Spleen (tissue), 13 donors: ENCODE measurements around the gene C6orf47. TPM values are rescaled to one million over a fixed set of nuclear protein-coding genes. Genes with fewer than 3 reads are reported as not detected.
"Not testable (repeated sequence)": the region's sequence is repeated elsewhere in the genome, so short reads cannot be mapped to it uniquely, and the experiment has no call there.

Experiments
- DNase-seq: peaks from one replicate; pipeline ENCODE4 v3.0.0-alpha.2; 2020
- H3K27ac ChIP-seq, 8 donors: fragments of 200-600 bp; sonication (generic) in 7 of 8; 1 replicate in 4 of 8; 2 replicates in 4 of 8; pipeline versions ENCODE4 v1.5.0 to v1.8.0; 2016 to 2021; ENCODE audit warnings: inconsistent platforms in 4 of 8, mild to moderate bottlenecking in 4 of 8, moderate library complexity in 1 of 8
- H3K27me3 ChIP-seq, 7 donors: fragments of 200-600 bp; sonication (generic) in 6 of 7; replicated peaks in 1 of 7; 1 replicate in 4 of 7; 2 replicates in 3 of 7; pipeline versions ENCODE4 v1.5.0 to v1.8.0; 2016 to 2021; ENCODE audit warnings: inconsistent platforms in 3 of 7, mild to moderate bottlenecking in 1 of 7
- H3K36me3 ChIP-seq, 6 donors: fragments of 200-600 bp; sonication (generic) in 5 of 6; 1 replicate in 4 of 6; 2 replicates in 2 of 6; pipeline versions ENCODE4 v1.5.0 to v1.8.0; 2016 to 2021; ENCODE audit warnings: inconsistent platforms in 2 of 6
- H3K4me1 ChIP-seq, 6 donors: fragments of 200-600 bp; sonication (generic) in 5 of 6; 1 replicate in 3 of 6; 2 replicates in 3 of 6; pipeline versions ENCODE4 v1.5.0 to v1.8.0; 2016 to 2021; ENCODE audit warnings: inconsistent platforms in 3 of 6
- H3K4me3 ChIP-seq, 8 donors: fragments of 200-600 bp; sonication (generic) in 7 of 8; 1 replicate in 4 of 8; 2 replicates in 4 of 8; pipeline versions ENCODE4 v1.5.0 to v1.8.0; 2016 to 2021; ENCODE audit warnings: inconsistent platforms in 4 of 8, mild to moderate bottlenecking in 4 of 8, moderate library complexity in 2 of 8
- H3K9me3 ChIP-seq, 8 donors: fragments of 200-600 bp; sonication (generic) in 7 of 8; 1 replicate in 4 of 8; 2 replicates in 4 of 8; pipeline versions ENCODE4 v1.5.0 to v1.8.0; 2016 to 2021; ENCODE audit warnings: inconsistent platforms in 4 of 8
- CTCF ChIP-seq, 11 experiments: fragments of 200-600 bp in 7 of 11; fragments of 450-650 bp in 4 of 11; sonication (generic) in 4 of 11; IDR thresholded peaks in 8 of 11; conservative IDR thresholded peaks in 3 of 11; 1 replicate in 7 of 11; 2 replicates in 4 of 11; pipeline versions ENCODE4 v1.4.0 to v1.8.0; 2016 to 2021; ENCODE audit warnings: antibody characterized with exemption in 11 of 11, inconsistent platforms in 4 of 11, mild to moderate bottlenecking in 1 of 11
- POLR2A ChIP-seq, 3 donors: fragments of 450-650 bp; IDR thresholded peaks; one replicate each; pipeline ENCODE4 v1.5.1; 2017; ENCODE audit warnings: antibody characterized with exemption in 3 of 3, mild to moderate bottlenecking in 1 of 3
- POLR2AphosphoS5 ChIP-seq, 3 donors: sonication (generic); formaldehyde crosslinking; IDR thresholded peaks; one replicate each; pipeline ENCODE4 v1.5.1; 2017; ENCODE audit warnings: antibody characterized with exemption in 3 of 3
- WGBS, 5 donors: extraction: QIAGEN DNeasy Blood & Tissue Kit in 3 of 5; methylation state at CpG; one replicate each; pipeline versions ENCODE4 v1.1.5 to v1.1.7; 2013 to 2018; 5-methylcytosine and 5-hydroxymethylcytosine counted together
- intact Hi-C: fragments of 100-400 bp; cut with DNase I; formaldehyde crosslinking; loops from one replicate; pipeline ENCODE4 v1.15.0; 2023; ENCODE audit warnings: low total_unique reads
- long read RNA-seq, 2 donors: transcript quantifications; one replicate each; lab custom pipeline, GENCODE V29; 2026
- polyA plus RNA-seq, 3 donors: library from polyadenylated mRNA; stranded (reverse); fragments of 200-250 nt; gene quantifications; one replicate each; pipeline ENCODE4 v1.2.1, GENCODE V29; 2013
- total RNA-seq, 7 donors: library from RNA; depleted of rRNA in 3 of 7; stranded (reverse); fragments of >200 nt in 3 of 7; fragmentation: NEBNext Ultra II Directional in 4 of 7; extraction: Animal tissue kit (Norgen Biotek cat#: 25700) in 4 of 7; gene quantifications; one replicate each; pipeline versions ENCODE4 v1.1.0 to v1.2.1, GENCODE V29; 2016 to 2021
- donor health status: healthy with polysubstance abuse.
- donor health status: DM: no; HTN: no; CAD: no; lungs with moderate emphysema.
- donor health status: DM: no; HTN: no; CAD: no.
- donor health status: Bipolar disorder and iron deficiency.
- donor health status: healthy.
- donor health status: DM: no; HTN: no; CAD: no.
- donor health status: DM: yes; HTN: yes; CAD: no.

Gene C6orf47
- 10 to 100 TPM; 24.1 to 37.4 (median 28.6) TPM for total RNA-seq
- polyA plus RNA-seq: 10 to 100 TPM; 12.2 to 22.6 (median 13.4) TPM
- long read RNA-seq, donor 1, transcript C6orf47-202 (1 exons, 2,475 nt): major isoform, 18 of 18 reads
- long read RNA-seq, donor 1, partial matches to known transcripts: 0 of 18 reads
- long read RNA-seq, donor 1, other reads (novel, unspliced or antisense): 0 of 18 reads
- long read RNA-seq, donor 2, transcript C6orf47-202 (1 exons, 2,475 nt): major isoform, 20 of 20 reads
- long read RNA-seq, donor 2, partial matches to known transcripts: 0 of 20 reads
- long read RNA-seq, donor 2, other reads (novel, unspliced or antisense): 0 of 20 reads

- no peaks in the 10 kb centered on the region for H3K27me3 ChIP-seq
- TF ChIP-seq POLR2AphosphoS5 (IDR thresholded peaks at IDR 0.05) (peak; percentile 97), POLR2A (IDR thresholded peaks at IDR 0.05) (peak; percentile 48 to 87 (median 70)), CTCF (IDR thresholded peaks at IDR 0.05 in 8 of 11, conservative IDR thresholded peaks at IDR 0.05 in 3 of 11) (no peak)
- H3K27ac ChIP-seq: peak within 1 kb of the TSS; percentile 82 to 97 (median 94)
- H3K9me3 ChIP-seq: no peaks in the 10 kb centered on the region
- intact Hi-C loops: no loop called here
- WGBS, 5 donors: 0 to 1% (median 0%) methylated on average over 35 to 52 of the region's 52 CpGs
- peak; percentile 96 for DNase-seq
- peaks cover 0 to 64% (median 28%) of the 10 kb centered on the region in 6 donors for H3K36me3 ChIP-seq
- H3K4me3 ChIP-seq: peak within 1 kb of the TSS; percentile 61 to 96 (median 77)
- peaks cover 47 to 87% (median 78%) of the 10 kb centered on the region in 6 donors for H3K4me1 ChIP-seq
Measured at GRCh38 chr6:31660381-31661261, at the start of gene C6orf47. Gene C6orf47, minus strand, starts transcription at chr6:31660778. Its CDS starts 831 bp downstream, at chr6:31659947.

GRCh38 chr6:31709157-31709556, 48.6 kb upstream of the C6orf47 start:
- H3K9me3 ChIP-seq, H3K36me3 ChIP-seq, DNase-seq, intact Hi-C loops, H3K27me3 ChIP-seq, H3K27ac ChIP-seq, H3K4me3 ChIP-seq: not testable (repeated sequence)
- H3K4me1 ChIP-seq: peaks cover 0 to 21% (median 8%) of the 10 kb centered on the region in 6 donors
- 82 to 92% (median 85%) methylated on average over 11 of the region's 11 CpGs for WGBS, 5 donors

GRCh38 chr6:31708224-31708623, 47.6 kb upstream of the C6orf47 start:
- H3K27me3 ChIP-seq: no peaks in the 10 kb centered on the region

GRCh38 chr6:31707701-31708100, 47.1 kb upstream of the C6orf47 start:
- intact Hi-C loops: no loop called here
- DNase-seq: no peak
- WGBS, 5 donors: 74 to 88% (median 88%) methylated on average over 5 to 10 of the region's 10 CpGs
- no peaks in the 10 kb centered on the region for H3K9me3 ChIP-seq
- no peaks in the 10 kb centered on the region for H3K27me3 ChIP-seq
- H3K4me3 ChIP-seq: no peak overlapping the region
- peaks cover 0 to 30% (median 17%) of the 10 kb centered on the region in 6 donors for H3K4me1 ChIP-seq
- H3K27ac ChIP-seq: no peak overlapping the region
- TF ChIP-seq CTCF (IDR thresholded peaks at IDR 0.05 in 8 of 11, conservative IDR thresholded peaks at IDR 0.05 in 3 of 11) (no peak), POLR2AphosphoS5 (IDR thresholded peaks at IDR 0.05) (no peak), POLR2A (IDR thresholded peaks at IDR 0.05) (no peak)
- no peaks in the 10 kb centered on the region for H3K36me3 ChIP-seq

More at GRCh38 chr6:31708224-31708623, 47.6 kb upstream of the C6orf47 start:
- H3K4me1 ChIP-seq: peaks cover 0 to 30% (median 16%) of the 10 kb centered on the region in 6 donors
- WGBS, 5 donors: 90 to 96% (median 92%) methylated on average over 3 of the region's 3 CpGs
- no peaks in the 10 kb centered on the region for H3K36me3 ChIP-seq
- DNase-seq: no peak
- intact Hi-C loops: no loop called here
- TF ChIP-seq POLR2AphosphoS5 (IDR thresholded peaks at IDR 0.05) (no peak), CTCF (IDR thresholded peaks at IDR 0.05 in 8 of 11, conservative IDR thresholded peaks at IDR 0.05 in 3 of 11) (no peak), POLR2A (IDR thresholded peaks at IDR 0.05) (no peak)
- H3K9me3 ChIP-seq: no peaks in the 10 kb centered on the region
- no peak overlapping the region for H3K4me3 ChIP-seq
- H3K27ac ChIP-seq: no peak overlapping the region
